ENCODE results near the gene PDE1C.

PDE1C gene

DNA sequence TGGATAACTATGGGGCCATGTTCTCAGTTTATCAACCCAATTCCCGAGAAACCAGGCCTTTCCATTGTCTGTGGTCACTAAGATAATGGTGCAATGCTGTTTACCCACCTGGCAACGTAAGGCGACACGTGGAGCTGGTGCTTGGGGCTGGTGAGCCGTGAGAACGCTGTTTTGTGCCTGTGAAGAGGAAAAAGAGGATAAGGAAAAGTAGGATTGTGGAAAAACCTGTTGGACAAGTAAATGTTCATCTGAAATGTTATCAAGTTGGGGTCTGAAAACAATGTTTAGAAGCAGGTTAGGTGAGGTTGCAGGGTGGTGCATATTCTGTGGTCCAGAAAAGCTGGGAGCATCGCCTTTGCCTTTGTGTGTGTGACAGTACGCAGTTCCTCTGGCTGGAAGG, 294.7 kb downstream of the PDE1C start:
- no peak for DNase-seq (ENCODE audit: low spot score)

DNA sequence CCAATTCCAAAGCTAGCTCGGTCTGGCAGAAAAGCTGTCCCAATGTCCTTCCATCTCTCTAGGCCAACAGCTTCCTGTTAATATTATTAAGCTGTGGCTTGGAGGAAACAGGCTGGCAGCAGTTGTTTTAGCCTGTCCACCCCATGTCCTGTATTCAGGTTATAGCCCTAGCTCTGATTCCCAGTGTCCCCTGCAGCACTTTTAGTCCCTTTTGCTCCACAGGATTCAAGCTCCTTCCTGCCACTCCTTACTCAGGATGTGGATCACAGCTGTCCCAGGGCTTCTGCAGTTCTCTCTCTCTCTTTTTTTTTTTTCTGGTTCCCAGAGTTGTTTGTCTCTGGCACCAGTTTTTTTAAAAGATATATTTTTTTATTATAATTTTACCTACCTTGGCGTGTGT, 298.0 kb downstream of the PDE1C start:
- DNase-seq (ENCODE audit: low spot score): no peak

DNA sequence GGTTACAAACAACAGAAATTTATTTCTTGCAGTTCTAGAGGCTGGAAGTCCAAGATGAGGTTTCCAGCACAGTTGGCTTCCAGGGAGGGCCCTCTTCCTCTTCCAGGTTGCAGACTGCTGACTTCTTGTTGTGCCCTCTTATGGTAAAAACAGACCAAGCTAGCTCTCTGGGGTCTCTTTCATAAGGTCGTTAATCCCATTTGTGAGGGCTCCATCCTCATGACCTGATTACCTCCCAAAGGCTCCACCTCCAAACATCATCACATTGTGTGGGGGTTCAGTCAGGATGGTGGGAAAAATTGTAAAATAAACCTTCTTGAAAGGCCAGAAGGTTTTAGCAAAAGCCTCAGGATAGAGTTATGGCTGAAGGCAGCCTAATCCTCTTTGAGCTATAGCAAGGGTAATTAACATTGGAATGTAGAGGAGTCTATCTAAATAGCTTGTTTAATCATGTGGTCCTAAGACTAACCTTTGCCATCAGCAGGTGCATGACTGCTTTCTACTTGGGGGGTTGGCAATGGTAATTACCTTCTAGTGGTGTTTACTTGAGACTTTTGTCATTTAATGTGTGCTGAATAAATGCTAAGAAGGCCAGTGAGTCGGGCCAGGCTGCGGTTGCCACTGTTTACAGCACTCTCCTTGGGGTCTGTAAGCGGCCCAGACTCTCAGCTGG, 302.4 kb downstream of the PDE1C start:
- no peak for DNase-seq (ENCODE audit: low spot score)

DNA sequence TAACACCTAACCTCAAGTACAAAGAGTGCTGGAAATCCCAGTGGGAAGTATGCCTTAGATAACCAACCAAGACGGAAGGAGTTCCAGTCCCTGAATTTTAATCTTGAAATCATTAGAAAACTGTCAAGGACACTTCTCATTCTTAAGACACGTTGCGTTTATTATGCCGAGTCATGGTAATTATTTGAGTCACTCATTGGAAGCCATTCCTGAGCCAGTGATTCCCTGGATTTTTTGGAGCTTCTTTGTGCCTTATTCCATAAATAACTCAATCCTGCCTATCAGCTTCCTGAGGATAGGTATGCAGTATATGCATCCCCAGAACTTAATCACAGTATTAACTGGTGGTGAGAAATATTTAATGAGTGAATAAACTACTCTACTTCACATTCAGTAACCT, 305.7 kb downstream of the PDE1C start:
- no peak for DNase-seq (ENCODE audit: low spot score)

DNA sequence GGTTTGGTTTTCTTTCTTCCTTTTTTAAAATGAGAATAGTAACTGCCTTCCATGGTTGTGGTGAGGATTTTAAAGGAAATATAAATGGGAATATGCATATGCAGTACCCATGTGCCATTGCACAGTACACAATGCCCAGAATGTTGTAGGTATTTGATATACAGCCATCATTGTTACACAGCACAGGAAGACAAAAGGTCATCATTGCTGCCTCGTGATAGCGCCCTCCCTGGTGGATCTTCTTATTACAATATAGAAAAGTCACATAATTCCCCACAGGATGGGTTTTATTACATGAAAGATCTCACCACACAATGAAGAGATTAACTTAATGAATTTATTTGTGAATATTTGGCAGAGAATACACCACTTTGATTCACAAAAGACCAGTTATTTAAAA, 306.7 kb downstream of the PDE1C start:
- DNase-seq (ENCODE audit: low spot score): no peak

DNA sequence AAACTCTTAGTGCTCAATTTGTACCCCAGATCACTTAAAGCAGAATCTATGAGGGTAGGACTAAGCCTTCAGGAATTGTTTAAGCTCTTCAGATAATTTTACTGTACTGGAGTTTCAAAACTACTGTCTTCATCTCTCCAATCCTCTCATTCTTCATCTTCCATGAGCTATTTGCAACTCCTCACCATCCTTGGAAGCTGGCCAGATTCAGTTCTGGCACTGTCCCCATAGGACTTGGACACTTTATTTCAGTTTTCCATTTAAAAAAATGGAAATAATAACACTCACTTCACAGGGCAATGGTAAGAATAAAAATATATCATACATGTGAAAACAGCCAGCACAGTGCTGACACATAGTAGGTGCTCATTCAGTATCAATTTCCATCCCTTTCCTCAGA, 308.6 kb downstream of the PDE1C start:
- DNase-seq (ENCODE audit: low spot score): no peak

DNA sequence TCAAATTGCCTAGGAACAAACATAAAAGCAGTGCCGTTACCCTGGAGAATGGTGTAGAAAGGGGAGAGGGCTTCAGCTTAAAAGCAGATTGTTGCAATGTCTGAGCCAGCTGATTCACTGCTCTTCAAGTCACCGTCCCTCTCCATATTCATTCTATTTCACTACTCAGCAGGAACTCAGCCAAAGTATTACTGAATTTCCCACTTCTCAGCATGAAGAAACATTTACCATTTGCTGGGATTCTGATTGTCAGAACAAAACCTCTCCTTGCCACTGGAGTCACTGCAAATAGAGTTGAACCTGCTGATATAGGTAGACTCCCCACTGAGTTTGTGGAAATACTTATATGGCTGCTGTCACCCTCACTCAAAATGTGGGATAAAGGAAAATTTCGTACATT, 311.5 kb downstream of the PDE1C start:
- DNase-seq (ENCODE audit: low spot score): no peak

DNA sequence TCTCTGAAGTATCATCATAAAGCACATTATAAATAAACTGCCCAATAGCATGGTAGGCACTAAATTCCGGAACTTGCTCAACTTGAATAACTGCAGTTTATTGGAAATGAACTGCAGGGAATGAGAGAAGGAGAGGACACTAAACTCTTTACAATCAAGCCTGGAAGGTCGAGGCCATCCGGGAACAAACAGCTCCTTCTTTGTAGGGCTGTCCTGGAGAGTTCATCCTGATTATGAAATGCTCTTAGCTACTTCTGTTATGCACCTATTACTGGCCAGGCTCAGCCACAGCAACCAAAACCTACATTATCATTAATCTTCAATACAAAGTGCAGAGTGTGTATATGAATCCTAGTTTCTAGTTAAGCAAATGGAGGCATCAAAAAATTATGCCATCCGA, 318.5 kb downstream of the PDE1C start:
- no peak for DNase-seq (ENCODE audit: low spot score)

DNA sequence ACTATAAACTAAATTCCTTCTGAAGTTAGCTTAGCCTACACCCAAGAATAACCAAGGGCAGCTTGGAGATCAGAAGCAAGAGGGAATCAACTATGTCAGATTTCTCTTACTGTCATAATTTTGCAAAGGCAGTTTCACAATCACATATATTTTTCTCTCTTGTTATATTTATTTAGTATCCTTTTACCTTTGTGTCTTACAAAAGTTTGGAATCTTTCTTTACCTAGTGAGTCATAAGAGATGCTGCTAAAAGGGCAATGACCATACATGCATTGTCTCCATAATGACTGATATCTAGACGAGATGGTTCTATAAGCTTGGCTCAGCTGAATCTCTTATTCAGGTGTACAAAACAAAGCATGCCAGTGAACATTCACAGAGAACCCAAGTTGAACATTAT, 322.1 kb downstream of the PDE1C start:
- no peak for DNase-seq (ENCODE audit: low spot score)

DNA sequence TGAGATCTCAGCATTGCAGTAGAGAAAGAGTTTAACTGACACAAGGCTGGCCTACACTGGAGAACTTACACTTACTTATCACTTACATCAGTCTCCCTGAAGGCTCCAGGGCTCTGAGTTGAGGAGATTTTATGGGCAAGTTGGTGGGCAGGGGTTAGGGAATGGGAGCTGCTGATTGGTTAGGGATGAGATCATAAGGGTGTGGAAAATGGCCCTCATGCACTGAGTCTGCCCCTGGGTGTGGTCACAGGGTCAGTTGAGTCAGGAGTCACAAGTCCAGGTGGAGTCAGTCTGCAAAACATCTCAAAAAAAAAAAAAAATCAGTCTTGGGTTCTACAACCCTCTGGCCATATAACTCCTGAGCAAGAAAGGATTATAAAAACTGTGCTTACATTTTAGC, 322.7 kb downstream of the PDE1C start:
- no peak for DNase-seq (ENCODE audit: low spot score)

DNA sequence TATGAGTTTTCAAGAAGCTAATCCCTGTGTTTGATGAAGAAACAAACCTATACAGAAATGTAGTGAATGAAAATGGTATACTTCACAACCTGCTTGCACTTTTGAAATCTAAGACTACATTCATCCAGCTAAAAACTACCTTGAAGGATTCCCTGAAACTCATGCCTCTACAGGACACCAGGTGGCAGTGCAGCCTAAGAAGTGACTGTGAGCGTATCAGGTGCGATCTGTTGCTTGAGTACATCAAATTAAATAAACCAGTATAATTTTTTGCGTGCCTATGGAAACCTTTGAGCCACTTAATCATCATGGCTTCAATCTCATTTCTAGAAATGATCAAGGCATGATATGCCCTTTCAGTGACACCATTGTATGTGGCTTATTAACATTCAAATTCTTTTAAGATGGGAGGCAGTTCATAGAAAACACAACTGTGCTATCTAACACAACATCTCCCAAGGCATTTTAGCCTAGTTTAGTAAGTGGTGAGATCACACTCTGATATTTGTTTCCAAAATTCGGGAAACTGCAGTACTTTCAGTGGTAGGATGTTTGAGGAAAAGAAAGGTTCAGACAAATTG, 325.8 kb downstream of the PDE1C start:
- peak; percentile 63 for DNase-seq (ENCODE audit: low spot score)

DNA sequence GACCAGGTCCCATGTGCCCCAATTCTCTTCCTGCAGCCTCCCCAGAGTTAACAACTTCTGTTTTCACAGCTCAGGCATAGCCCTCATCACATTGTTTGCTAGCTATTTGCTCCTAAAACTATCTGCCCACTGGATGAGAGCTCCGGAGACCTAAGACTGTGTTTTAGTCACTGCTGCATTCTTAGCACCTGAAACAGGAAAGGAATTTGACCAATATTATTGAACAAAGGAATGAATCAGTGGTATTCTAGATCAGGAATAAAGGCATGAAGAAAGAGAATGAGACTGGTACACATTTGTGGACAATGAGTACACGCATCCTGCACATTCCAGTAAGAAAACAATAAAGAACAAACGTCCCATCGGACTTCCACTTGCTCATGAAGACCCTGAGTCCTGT, 328.4 kb downstream of the PDE1C start:
- no peak for DNase-seq (ENCODE audit: low spot score)

DNA sequence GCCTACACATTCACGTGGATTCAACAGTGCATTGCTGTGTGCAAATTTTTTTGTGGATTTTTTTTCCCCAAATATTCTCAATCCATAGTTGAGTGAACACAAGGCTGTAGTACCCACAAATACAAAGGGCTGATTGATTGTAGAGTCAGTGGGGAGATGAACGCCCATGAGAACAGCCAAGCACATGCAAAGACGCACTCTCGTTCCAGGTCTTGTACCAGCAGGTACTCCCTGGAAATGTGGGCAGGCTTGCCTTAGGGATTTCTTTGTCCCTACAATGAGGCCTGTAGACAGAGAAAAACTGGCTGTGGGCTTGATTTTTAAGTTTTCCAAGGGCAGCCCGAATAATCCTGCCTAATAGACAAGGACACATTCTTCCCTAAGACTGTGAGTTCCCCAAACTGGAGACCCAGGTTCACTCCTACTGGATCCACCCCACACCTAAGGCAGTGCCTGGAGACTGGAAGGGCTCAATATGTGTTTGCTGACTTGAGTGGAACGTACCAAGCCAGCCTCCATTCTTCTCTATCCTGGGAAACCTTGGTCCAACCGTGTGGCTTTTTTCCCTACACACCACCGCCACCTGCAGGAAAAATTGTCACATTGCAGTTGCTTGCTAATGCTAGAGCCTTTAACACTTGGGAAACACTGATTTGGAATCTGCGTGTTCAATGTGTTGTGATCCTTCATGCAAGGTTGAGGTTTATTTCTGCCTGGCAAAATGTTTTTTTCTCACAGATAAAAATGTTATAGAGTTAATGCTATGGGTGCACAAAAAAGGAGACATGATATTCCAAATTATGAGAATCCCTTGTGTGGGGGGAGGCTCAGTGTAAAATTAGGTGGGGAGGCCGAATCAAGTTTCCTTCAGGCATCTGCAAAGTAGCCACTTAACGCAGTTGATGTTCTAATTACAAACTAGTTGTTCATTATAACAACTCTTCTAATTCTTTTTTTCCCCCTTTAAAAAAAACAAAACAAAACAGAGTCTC, 333.9 kb downstream of the PDE1C start:
- DNase-seq (ENCODE audit: low spot score): peak; percentile 73

DNA sequence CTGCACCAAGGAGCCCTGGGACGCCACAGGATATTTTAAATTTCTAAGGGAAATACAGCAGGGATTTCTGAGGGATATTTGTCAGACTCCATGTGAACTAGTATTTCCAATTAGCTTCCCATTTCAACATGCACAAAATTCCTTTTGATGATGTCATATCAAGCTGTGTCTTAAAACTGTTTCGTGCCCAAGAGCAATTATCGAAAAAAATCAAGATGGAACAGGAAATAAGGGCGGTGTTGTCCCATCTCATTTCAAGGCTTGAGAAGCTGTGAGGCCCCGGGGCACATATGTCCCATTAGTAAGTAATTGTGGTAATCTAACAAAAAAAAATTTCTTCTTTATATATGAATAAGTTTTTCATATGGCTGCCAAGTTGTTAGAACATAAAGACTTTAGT, 335.8 kb downstream of the PDE1C start:
- no peak for DNase-seq (ENCODE audit: low spot score)

DNA sequence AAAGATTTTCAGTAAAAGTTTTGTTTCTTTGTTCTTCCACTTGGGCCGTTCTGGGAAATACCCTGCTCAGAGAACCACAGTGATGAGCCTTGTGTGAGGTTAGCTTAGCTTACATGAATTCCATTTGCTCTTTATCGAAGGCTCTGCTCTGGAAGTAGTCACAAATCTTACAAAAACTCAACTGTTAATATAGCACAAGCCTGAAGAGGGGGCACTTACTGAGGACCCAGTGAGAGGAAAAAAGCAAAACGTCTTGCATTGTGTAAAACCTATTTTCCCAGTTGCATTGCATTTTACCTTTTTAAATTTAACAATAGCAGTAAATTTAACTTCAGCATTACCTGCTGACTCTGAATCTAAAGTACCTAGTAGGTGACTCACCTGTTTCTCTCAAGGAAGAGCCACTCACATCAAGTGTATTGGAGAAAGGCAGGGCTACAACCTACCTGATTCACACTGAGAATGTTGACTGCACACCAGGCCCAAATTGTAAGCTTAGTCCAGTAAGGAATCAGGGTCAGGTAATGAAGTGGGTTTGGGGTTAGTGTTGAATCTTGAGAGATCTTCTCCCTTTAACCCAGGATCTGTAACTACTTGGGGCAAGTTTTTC, 340.9 kb downstream of the PDE1C start:
- DNase-seq (ENCODE audit: low spot score): no peak

DNA sequence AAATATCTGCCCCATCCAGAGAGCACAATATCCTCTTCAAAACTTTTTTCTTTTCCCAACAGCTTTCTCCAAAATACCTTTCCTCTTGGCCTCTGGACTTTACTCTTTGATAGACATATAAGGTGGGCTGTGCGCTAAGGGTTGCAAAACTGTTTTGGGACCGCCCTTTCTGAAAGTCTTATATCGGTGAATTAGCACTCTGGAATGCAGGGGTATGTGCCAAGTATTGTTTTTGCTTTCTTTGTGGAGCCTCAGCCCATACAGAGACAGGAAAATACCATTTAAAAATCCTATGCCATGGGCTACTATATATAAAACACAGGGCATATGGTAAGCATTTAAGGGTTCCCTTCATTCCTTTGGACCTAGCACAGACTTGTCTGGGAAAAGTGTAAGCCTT, 345.5 kb downstream of the PDE1C start:
- no peak for DNase-seq (ENCODE audit: low spot score)

DNA sequence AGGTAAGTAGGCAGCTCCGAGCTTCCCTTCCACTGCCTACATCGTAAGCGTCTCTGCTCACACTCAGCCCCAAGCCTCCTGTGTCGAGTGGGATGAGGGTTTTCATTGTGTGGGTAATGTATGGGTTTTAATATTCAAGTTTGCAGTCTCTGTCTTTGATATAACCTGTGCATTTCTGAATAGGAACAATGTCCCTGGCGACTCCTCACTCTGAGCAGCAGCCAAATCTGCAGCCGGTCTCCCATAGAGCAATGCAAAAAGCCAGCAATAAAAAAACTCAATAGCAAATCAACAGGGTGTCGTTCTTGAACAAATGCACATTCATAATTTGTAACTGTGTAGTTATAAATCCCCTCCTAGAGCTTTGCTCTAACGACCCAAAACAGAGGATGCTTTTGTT, 349.8 kb downstream of the PDE1C start:
- no peak for DNase-seq (ENCODE audit: low spot score)

DNA sequence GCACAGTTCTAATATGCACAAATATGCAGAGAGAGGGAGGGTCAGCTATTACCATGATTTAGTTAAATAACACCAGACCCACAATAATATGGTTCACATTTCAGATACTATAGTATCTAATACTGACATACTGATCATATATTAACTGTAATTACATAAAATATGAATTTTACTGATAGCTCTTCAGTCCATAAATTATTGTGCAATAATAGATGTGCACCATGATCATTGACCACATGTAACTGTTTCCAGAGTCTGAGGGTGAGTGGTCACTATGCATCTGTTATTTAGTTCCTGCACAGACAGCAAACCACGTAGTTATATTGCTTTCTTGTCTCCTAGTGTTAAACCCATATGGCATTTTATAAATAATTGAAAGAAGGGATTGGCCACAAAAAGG, 353.9 kb downstream of the PDE1C start:
- no peak for DNase-seq (ENCODE audit: low spot score)

DNA sequence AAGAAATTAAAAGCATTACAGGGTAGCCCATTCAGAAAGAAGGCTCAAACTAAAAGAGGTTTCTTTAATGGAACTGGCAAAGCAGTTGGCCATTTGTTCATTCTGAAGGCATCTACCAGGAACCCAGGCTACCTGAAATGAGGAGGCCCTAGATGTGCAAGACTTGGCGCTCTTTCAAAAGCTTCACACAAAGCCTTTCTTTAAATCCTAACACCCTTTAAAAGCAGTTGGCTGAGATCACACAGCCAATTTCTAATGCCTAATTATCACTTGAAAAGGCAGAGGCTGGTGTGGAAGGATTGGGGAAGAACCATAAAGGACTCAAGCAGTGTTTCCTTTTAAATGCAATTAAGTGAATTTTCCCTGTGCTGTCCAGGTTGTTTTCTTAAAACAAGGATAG, 360.0 kb downstream of the PDE1C start:
- no peak for DNase-seq (ENCODE audit: low spot score)

DNA sequence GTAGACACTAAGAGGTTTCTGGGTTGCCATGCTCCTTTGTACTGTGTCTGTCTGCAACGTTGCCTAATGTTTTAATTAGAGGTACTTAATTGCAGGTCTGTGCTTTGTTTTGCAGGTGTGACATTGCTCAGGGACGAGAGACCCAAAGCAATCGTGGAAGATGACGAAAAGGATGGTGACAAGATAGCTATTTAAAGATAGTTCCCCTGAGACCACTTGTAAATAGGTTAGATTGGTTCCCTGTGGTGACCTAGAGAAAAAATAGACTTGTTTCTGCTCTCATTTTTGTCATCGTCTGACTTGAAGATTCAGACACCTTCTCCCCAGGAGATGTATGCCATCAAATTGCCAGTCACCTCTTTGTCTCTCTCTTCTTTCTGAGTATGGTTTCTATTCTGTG, 363.1 kb downstream of the PDE1C start:
- no peak for DNase-seq (ENCODE audit: low spot score)

DNA sequence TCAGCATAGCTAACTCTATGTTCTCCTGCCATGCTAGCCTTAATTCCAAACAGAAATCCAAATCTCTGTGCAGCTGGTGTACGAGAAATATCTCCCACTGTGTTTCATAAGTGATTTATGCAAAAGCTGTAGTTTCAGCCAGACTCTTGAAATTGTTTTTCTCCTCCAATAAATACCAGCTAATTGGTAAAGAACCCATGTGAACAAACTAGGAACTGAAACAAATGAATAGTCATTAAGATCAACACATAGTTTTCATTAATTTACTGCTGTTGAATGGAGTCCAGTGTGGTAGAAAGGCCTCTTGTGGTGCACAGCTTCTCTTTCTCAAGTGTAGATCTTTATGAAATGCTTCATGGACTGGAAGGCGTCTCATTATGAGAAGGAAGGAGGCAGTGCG, 364.8 kb downstream of the PDE1C start:
- no peak for DNase-seq (ENCODE audit: low spot score)

DNA sequence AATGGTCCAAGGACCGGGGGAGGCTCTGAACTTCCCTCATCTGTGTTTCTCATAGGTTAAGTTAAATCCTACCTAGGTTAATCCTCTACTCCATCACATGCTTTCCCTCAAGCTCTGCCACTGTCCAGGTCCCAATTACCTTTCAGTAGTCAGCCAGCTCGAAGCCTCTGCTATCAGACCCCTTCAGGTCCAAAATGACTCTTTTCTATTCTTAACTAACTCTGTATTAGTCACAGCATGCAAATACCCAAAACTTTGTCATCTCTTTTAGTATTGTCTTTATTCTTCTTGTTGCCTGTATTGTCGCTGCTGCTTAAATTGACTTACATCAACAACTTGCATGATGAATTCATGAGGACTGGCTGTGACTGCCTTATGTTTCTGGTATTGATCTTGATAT, 367.9 kb downstream of the PDE1C start:
- DNase-seq (ENCODE audit: low spot score): no peak

Data from D341Med (cell line).